HT1080 (cell line): ENCODE data around the gene EFCAB5. TPM values are rescaled to one million over a fixed set of nuclear protein-coding genes. Genes with fewer than 3 reads are reported as not detected.
"Not testable (repeated sequence)": the region's sequence is repeated elsewhere in the genome, so short reads cannot be mapped to it uniquely, and the experiment has no call there.

Source experiments
- DNase-seq: peaks from one replicate; pipeline ENCODE4 v3.0.0-alpha.2; 2015; ENCODE audit warnings: low read depth
- total RNA-seq: library from RNA; depleted of rRNA; stranded (reverse); fragments of >200 nt; shearing (Covaris generic); gene quantifications from 2 replicates; pipeline ENCODE4 v1.2.3, GENCODE V29; 2014

Gene EFCAB5
- total RNA-seq, 1 experiment from 2014 or later: 0.77 TPM

DNA sequence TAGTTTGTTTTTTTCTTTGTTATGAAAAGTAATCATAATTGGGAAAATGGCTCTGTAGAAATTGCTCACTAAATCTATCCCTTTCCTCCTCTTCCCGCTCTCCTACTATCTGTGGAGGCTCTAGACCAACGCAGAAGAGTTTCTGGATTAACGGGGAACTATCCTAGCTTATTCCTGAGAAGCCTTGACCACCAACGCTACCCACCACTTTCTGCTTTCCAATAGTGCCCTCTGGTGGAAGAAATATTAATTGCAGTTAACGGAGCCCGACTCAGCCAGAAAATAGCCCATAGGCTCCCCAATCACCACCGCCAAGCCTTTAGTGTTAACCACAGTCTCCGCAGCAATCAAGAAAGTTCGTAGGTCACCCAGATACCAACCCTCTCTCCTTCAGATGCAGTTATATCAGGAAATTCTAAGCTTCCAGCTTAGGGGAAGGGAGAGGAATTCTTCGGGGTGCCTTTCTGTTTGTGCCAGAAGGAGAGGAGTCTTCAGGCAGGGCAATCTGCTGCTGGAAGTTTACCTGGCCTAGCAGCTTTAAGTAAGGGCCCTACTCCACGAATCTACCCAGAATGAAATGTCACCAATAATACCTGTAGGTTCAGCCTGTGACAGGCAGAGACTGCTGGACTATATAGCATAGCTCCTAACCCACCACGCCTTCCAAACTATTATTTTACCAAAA, 152.2 kb downstream of the EFCAB5 start:
- peak; percentile 81 for DNase-seq

- DNase-seq: peak; percentile 80
Observed at GRCh38 chr17:30095507-30096244, 154.2 kb downstream of the EFCAB5 start.

GRCh38 chr17:30101686-30102390, 160.4 kb downstream of the EFCAB5 start:
- DNase-seq: no peak

DNA sequence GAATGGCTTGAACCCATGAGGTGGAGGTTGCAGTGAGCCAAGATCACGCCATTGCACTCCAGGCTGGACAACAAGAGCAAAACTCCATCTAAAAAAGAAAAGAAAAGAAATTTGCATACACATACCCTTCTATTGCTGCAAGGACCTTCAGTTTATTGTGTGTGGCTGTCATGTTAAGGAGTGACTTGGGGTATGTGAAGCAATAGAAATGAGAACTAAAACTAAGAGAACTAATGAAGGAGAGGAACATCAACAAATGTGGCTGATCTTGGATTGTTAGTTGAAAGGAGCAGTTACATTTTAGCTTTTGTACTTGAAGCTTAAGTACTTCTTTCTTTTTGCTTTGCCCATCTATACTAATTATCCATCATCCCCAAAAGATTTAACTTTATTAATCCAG, 162.5 kb downstream of the EFCAB5 start:
- no peak for DNase-seq

DNA sequence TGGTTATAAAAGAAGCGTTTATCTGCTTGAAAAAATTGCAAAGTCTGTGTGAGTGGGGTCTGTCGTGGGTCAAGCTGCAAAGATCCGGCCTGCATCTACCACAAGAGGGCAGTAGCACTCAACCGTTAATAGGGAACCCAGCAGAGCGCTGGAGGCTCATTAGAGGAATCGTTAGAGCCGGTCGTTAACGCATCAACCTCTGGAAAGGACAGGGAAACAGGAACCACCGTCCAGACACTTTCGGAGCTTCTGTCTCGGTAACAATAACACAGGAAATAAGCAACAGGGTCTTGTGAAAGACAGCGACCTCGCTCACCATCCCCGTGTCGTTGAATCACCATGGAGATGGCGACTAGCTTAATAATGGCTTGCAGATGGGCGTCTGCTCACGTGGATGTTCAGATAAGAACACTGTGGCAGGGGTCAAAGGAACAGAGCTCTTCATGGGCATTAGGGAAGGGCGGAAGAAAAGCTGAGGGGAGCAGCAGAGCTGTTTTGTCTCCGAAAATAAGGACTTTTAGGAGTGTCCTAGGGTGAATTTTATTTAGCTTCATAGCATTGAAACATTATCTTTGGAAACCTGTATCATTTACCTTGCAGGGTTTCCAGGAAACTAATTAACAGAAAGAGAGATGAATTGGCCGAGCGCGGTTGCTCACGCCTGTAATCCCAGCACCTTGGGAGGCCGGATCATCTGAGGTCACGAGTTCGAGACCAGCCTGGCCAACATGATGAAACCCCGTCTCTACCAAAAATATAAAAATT, 163.3 kb downstream of the EFCAB5 start:
- DNase-seq: peak; percentile 73

- no peak for DNase-seq
Observed at GRCh38 chr17:30112794-30113193, 171.4 kb downstream of the EFCAB5 start.

- DNase-seq: peak; percentile 61
Observed at GRCh38 chr17:30113213-30113612, 171.8 kb downstream of the EFCAB5 start.

GRCh38 chr17:30116345-30116660, 174.9 kb downstream of the EFCAB5 start:
- no peak for DNase-seq

DNA sequence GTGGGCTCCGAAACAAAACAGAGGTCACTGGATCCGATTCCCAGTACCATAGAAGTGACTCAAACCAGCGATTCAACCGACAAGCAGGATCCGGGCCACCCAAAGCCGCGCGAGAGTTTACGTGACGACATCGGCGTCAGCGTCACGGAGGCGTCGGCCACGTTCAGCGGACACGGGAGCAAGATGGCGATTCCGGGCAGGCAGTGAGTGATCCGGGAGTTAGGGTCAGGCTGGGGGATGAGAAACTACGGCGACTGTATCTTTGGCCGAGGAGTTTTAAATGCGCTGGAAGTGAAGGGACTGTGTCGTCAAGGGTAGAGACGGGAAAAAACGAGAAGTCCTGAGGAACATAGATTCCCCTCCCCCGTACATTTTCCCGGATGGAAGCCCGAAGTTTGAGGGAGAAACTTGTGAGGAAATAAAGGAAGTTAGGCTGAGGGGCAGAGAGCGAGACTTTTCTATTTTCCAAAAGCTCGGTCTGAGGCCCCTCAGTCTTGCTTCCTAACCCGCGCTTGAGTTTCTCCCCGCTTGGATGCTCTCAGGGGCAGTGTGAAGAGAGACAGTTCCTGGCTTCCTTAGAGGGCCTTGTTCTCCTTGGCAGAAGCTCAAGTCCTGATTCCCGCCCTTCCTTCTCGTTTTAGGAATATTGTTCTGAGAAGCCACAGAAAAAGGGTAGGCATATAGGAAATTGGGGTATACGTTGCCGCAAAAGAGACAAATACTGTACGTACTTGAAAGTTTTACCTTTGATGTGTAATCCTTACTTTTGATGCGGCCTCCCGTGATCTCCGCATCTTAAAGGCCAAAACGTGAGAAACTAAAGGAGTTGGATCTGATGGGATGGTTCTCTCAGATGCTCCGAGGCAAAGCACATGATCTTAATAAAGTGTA, 175.5 kb downstream of the EFCAB5 start, which contains the start of gene NSRP1:
NSRP1 (plus strand) TSS at position 156 of the 891 bp plus-strand sequence; CDS start at position 184, 28 bp downstream.
- peak; percentile 94 for DNase-seq

- no peak for DNase-seq
Observed at GRCh38 chr17:30117675-30118081, 176.2 kb downstream of the EFCAB5 start.

- DNase-seq: not testable (repeated sequence)
Observed at GRCh38 chr17:30118635-30119034, 177.2 kb downstream of the EFCAB5 start.

DNA sequence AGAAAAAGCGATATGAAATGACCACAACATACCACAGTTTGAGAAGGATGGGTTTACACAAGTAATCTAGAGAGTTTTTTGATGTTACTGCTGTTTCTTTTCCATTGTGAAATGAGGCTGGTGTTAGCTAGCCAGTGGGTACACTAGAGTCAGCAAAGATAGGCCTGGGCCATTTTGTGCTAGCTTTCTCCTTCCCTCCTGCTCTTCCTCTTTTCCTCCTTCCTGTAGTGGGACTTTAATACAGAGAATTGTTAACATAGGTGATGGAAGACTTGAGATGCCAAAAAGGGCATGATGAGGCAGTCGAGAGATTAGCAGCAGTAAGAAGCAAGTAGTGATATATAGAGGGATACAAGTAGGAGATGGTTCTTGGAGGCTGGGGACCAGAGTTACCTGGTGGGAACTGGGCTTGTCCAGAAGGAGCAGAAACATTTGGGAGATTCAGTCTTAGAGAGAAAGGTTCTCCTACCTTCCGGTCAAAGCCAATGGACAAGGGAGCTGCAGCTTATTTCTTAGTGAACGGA, 182.9 kb downstream of the EFCAB5 start:
- no peak for DNase-seq

GRCh38 chr17:30130121-30130520, 188.7 kb downstream of the EFCAB5 start:
- no peak for DNase-seq

GRCh38 chr17:30132615-30133014, 191.2 kb downstream of the EFCAB5 start:
- no peak for DNase-seq

DNA sequence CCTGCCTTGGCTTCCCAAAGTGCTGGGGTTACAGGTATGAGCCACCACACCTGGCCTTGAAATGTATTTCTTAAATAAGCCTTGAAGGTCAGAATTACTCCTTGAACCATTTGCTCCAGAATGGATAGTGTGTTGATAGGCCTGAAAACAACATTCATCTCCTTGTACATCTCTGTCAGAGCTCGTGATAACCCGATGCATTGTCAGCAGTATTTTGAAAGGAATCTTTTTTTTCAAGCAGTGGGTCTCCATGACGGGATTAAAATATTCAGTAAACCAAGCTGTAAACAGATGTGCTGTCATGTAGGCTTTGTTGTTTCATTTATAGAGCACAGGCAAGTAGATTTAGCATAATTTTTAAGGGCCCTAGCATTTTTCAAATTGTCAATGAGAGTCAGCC, 191.8 kb downstream of the EFCAB5 start:
- no peak for DNase-seq

DNA sequence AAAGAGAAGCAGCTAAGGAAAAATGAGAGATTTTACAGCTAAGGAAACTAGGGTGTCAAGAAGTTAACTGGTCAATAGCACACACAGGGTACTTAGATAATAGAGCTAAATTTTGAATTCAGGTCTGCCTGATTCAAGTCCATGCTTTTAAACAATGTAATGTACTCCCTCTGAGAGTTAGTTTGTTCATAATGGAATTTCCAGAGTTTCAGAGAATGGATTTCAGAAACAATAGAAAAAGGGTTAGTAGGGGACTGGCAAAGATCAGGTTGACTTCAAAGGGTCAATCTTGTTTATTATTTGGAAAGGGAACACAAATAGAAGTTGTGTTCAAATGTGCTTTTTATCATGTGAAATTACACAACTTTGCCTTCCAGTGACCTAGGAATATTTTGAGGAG, 193.1 kb downstream of the EFCAB5 start:
- no peak for DNase-seq

DNA sequence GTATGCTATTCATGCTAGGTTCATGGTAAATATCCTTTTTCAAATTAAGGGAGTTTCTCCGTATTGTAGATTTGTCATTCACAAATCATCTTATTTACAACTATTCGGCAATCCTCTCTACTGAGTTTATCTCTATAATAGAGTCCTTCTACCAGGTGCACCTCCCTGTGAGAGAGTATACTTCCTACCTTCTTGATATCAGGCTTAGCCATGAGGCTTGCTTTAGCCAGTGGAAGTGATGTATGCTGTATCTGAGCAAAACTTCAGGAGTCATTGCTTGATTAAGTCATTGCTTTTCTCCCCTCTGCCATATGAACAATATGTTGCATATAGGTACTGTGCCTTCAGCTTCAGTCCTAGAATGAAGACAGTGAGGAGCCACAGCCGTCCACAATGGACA, 195.7 kb downstream of the EFCAB5 start:
- DNase-seq: no peak

DNA sequence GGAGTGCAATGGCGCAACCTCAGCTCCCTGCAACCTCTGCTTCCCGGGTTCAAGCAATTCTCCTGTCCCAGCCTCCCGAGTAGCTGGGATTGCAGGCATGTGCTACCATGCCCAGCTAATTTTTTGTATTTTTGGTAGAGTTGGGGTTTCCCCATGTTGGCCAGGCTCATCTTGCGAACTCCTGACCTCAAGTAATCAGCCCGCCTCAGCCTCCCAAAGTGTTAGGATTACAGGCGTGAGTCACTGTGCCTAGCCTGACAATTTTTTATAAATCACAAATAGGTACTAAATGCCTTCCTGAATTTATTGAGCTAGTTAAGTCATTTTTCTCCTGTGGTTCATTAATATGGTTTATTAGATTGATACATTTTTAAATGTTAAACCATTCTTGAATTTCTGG, 206.4 kb downstream of the EFCAB5 start:
- DNase-seq: not testable (repeated sequence)

GRCh38 chr17:30148376-30148775, 206.9 kb downstream of the EFCAB5 start:
- DNase-seq: no peak

DNA sequence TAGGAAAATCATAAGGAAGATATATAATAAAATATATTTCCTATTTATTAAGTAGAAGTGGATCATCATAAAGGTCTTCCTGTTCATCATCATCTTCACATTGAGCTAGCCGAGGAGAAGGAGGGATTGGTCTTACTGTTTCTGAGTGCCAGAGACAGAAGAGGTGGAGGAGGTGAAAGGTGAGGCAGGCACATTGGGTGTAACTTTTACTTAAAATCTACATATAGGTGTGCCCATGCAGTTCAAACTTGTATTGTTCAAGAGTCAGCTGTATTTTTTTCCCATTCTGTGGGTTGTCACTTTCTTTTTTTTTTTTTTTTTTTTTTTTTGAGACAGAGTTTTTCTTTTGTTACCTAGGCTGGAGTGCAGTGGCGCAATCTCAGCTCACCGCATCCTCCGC, 210.0 kb downstream of the EFCAB5 start:
- DNase-seq: no peak
